Endothelial cell of umbilical vein (primary cell): ENCODE data around the gene SLC9A3. TPM values are rescaled to one million over a fixed set of nuclear protein-coding genes. Genes with fewer than 3 reads are reported as not detected.

ENCODE experiments used
- BruUV-seq: library from RNA; stranded (reverse); fragments of 400-500 nt; replicated peaks from 2 replicates; lab custom pipeline; 2021; lab: Mats Ljungman, UMichigan
- CTCF ChIA-PET: fragments of 300-600, 350-600 bp; sonication (Branson Sonifier 250); formaldehyde crosslinking; loops from one replicate; lab custom pipeline; 2021; ENCODE audit warnings: antibody characterized with exemption, inconsistent platforms; lab: Charles Lee
- POLR2A ChIA-PET: fragments of 300-600, 350-600 bp; sonication (Branson Sonifier 250); formaldehyde crosslinking; loops from one replicate; lab custom pipeline; 2021; ENCODE audit warnings: antibody characterized with exemption, inconsistent platforms; lab: Charles Lee
- DNase-seq: peaks from one replicate; pipeline ENCODE4 v3.0.0-alpha.2; 2011; ENCODE audit warnings: low read depth, low spot score
- FAIRE-seq: peaks from 2 replicates; lab custom pipeline; 2011; peaks lifted over from hg19 to GRCh38; lab: Jason Lieb, UNC
- H2AFZ ChIP-seq: 2 replicates; pipeline ENCODE4 v1.6.0; 2012; ENCODE audit warnings: low read depth, low read length, control low read depth, inconsistent platforms
- H3K27ac ChIP-seq: 2 replicates; pipeline ENCODE4 v1.5.1; 2011; ENCODE audit warnings: low read depth, mild to moderate bottlenecking, control low read depth, low read length, moderate library complexity; ENCODE audit not compliant: insufficient read depth
- H3K27me3 ChIP-seq, 2 experiments: 2 replicates each; pipeline versions ENCODE4 v1.6.0 to v1.6.1; 2011; ENCODE audit warnings: low read length in 2 of 2, mixed read lengths in 1 of 2; ENCODE audit not compliant: control insufficient read depth in 2 of 2, insufficient read depth in 2 of 2
- H3K36me3 ChIP-seq, 2 experiments: 2 replicates in 1 of 2; 3 replicates in 1 of 2; pipeline ENCODE4 v1.5.1; 2011; ENCODE audit warnings: low read length in 2 of 2, mild to moderate bottlenecking in 1 of 2, moderate library complexity in 1 of 2; ENCODE audit not compliant: control insufficient read depth in 2 of 2, insufficient read depth in 2 of 2; ENCODE audit errors: extremely low read depth in 1 of 2
- H3K4me1 ChIP-seq: 3 replicates; pipeline ENCODE4 v1.5.1; 2011; ENCODE audit warnings: mild to moderate bottlenecking, low read length; ENCODE audit not compliant: control insufficient read depth, insufficient read depth; ENCODE audit errors: extremely low read depth
- H3K4me2 ChIP-seq: 2 replicates; pipeline ENCODE4 v1.6.1; 2011; ENCODE audit warnings: low read length, control low read depth, mixed read lengths; ENCODE audit not compliant: insufficient read depth
- H3K4me3 ChIP-seq, 3 experiments: fragments of 200-600 bp in 1 of 3; sonication (generic), shearing (Covaris generic) in 1 of 3; replicated peaks in 1 of 3; 2 replicates each; pipeline ENCODE4 v1.5.1; 2011 to 2016; ENCODE audit warnings: control low read depth in 3 of 3, low read length in 3 of 3, mild to moderate bottlenecking in 2 of 3, inconsistent platforms in 1 of 3, low read depth in 1 of 3, moderate library complexity in 1 of 3; ENCODE audit not compliant: insufficient read depth in 1 of 3
- H3K79me2 ChIP-seq: 2 replicates; pipeline ENCODE4 v1.6.0; 2012; ENCODE audit warnings: low read length, inconsistent platforms; ENCODE audit not compliant: control insufficient read depth, insufficient read depth
- H3K9ac ChIP-seq: replicated peaks from 2 replicates; pipeline ENCODE3; 2011; ENCODE audit warnings: low read length, control low read depth; ENCODE audit not compliant: insufficient read depth; ENCODE audit errors: extremely low read depth
- H3K9me1 ChIP-seq: replicated peaks from 3 replicates; pipeline ENCODE4 v1.6.0; 2011; ENCODE audit warnings: mild to moderate bottlenecking, low read length; ENCODE audit not compliant: control insufficient read depth, insufficient read depth; ENCODE audit errors: extremely low read depth
- H3K9me3 ChIP-seq: replicated peaks from 2 replicates; pipeline ENCODE4 v1.5.1; 2012; ENCODE audit warnings: low read length, inconsistent platforms; ENCODE audit not compliant: control insufficient read depth, insufficient read depth
- H4K20me1 ChIP-seq: replicated peaks from 2 replicates; pipeline ENCODE3; 2011; ENCODE audit warnings: mild to moderate bottlenecking, low read length; ENCODE audit not compliant: control insufficient read depth, insufficient read depth; ENCODE audit errors: extremely low read depth
- CTCF ChIP-seq, 2 donors: IDR thresholded peaks; 1 replicate in 1 of 2; 2 replicates in 1 of 2; pipeline ENCODE4 v1.5.1; 2011; ENCODE audit warnings: low read length in 2 of 2, mild to moderate bottlenecking in 2 of 2, moderate library complexity in 2 of 2, control low read depth in 1 of 2, inconsistent platforms in 1 of 2, low read depth in 1 of 2; ENCODE audit not compliant: insufficient read depth in 1 of 2; ENCODE audit errors: extremely low read depth in 1 of 2
- EZH2 ChIP-seq: IDR thresholded peaks from 2 replicates; pipeline ENCODE4 v1.6.1; 2012; ENCODE audit warnings: borderline replicate concordance, low read depth, mild to moderate bottlenecking, moderate library complexity, low read length, inconsistent platforms; ENCODE audit not compliant: severe bottlenecking
- FOS ChIP-seq: IDR thresholded peaks from 2 replicates; pipeline ENCODE4 v1.6.1; 2011; ENCODE audit warnings: mild to moderate bottlenecking, low read length, moderate library complexity, borderline replicate concordance; ENCODE audit not compliant: insufficient read depth
- GATA2 ChIP-seq: IDR thresholded peaks from 2 replicates; pipeline ENCODE4 v1.7.0; 2011; ENCODE audit warnings: low read depth, mild to moderate bottlenecking, moderate library complexity, mixed read lengths, low read length; ENCODE audit not compliant: insufficient read length, insufficient read depth
- JUN ChIP-seq: IDR thresholded peaks from 2 replicates; pipeline ENCODE4 v1.6.1; 2011; ENCODE audit warnings: borderline replicate concordance, low read depth; ENCODE audit not compliant: insufficient read length, insufficient read depth
- MAX ChIP-seq: IDR thresholded peaks from 2 replicates; pipeline ENCODE4 v1.6.1; 2011; ENCODE audit not compliant: insufficient read depth, insufficient read length
- MYC ChIP-seq: IDR thresholded peaks from one replicate; pipeline ENCODE4 v1.6.1; 2011; ENCODE audit warnings: mild to moderate bottlenecking, low read depth, low read length
- POLR2A ChIP-seq: IDR thresholded peaks from 2 replicates; pipeline ENCODE4 v1.6.1; 2012; ENCODE audit warnings: low read depth, mild to moderate bottlenecking, control low read depth, low read length
- POLR2AphosphoS5 ChIP-seq: IDR thresholded peaks from 2 replicates; pipeline ENCODE4 v1.6.1; 2012; ENCODE audit warnings: low read depth, mild to moderate bottlenecking, control low read depth, low read length, moderate library complexity; ENCODE audit not compliant: insufficient read depth
- dilution Hi-C: fragments of 300-500 bp; cut with MboI; formaldehyde crosslinking; loops from one replicate; pipeline ENCODE4 v1.15.0; 2019; ENCODE audit warnings: low sequenced_read_pairs; ENCODE audit not compliant: extremely low pct_ligation_motif_present
- intact Hi-C: fragments of 100-400 bp; cut with micrococcal nuclease; formaldehyde crosslinking; loops from one replicate; pipeline ENCODE4 v1.10.0; 2022
- polyA plus RNA-seq, 4 experiments: library from polyadenylated mRNA; depleted of rRNA in 3 of 4; stranded (reverse) in 3 of 4; unstranded in 1 of 4; fragments of >200 nt; gene quantifications; 2 replicates each; pipeline versions ENCODE4 v1.2.1 to v1.2.3, GENCODE V29; 2011 to 2012; ENCODE audit warnings: missing spikeins in 1 of 4
- total RNA-seq: library from RNA; stranded (reverse); gene quantifications from 2 replicates; pipeline ENCODE4 v1.2.3, GENCODE V29; 2021

The SLC9A3 gene
- total and polyA plus RNA-seq, 2 donors (not counting 3 experiments of a cell fraction or from before 2014, with no cell fraction given) = 0.79 to 0.82 TPM

GRCh38 chr5:459562-460272, 64.5 kb downstream of the SLC9A3 start:
- intact Hi-C loops = no loop called here
- ChIA-PET CTCF (no interaction called here), POLR2A (no interaction called here)
- dilution Hi-C loops = no loop called here
- DNase-seq (no peak), FAIRE-seq (no peak)
- Histone ChIP-seq H3K4me3 (no peak overlapping the region), H3K27ac (no peak overlapping the region), H2AFZ (no peak overlapping the region), H4K20me1 (no peaks in the 10 kb centered on the region), H3K27me3 (no peaks in the 10 kb centered on the region), H3K4me2 (no peak overlapping the region), H3K36me3 (peaks cover 5 to 39% of the 10 kb centered on the region in 2 experiments), H3K9me1 (no peaks in the 10 kb centered on the region), H3K79me2 (peaks cover 14% of the 10 kb centered on the region), H3K9me3 (no peaks in the 10 kb centered on the region), H3K4me1 (no peaks in the 10 kb centered on the region), H3K9ac (no peak overlapping the region)
- TF ChIP-seq JUN (no peak), POLR2A (no peak), GATA2 (no peak), MYC (no peak), FOS (no peak), CTCF (IDR thresholded peaks at IDR 0.05; ENCODE audit: extremely low read depth in 1 of 2, insufficient read depth in 1 of 2, low read depth in 1 of 2, low read length in 2 of 2) (no peak), MAX (no peak), POLR2AphosphoS5 (no peak), EZH2 (no peak)
- no TSS peak for BruUV-seq
